ENCODE measurements around the gene MPHOSPH10.
A peak's percentile ranks its signal among the peaks of the same experiment; 100 is the strongest.
"Not testable (repeated sequence)": the region's sequence is repeated elsewhere in the genome, so short reads cannot be mapped to it uniquely, and the experiment has no call there.

MPHOSPH10 gene

DNA sequence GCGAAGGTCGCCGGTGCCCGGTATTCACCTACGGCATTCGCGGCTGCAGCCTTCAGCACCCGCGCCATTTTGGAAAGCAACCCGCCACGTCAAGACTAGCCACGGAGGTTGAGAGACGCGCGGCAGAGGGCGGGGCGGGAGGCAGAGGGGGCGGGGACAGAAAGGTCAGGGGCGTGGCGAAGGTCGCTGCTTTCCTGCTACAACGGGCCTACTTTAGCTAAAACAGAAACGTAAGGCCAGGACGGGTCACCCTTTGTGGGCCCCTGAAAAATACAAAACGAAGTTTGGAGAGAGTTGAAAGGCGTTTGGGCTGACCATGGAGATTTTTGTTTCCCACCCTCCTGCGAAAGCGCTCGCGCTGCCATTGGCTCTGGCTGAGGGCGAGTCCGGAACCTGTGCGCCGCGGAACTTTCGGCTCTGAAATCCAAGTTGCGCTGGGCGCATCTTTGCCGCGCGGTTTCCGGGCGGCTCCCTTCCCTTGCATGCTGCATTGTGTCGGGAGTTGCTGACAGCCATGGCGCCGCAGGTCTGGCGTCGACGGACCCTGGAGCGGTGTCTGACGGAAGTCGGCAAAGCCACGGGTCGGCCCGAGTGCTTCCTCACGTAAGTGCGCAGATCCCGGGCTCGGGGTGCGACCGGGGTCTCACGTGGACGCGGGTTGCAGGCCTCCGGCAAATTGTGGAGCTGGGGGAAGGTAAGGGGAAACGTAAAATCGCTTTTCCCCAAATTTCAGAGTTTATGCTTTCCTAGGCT lies at the start of gene MPHOSPH10, which contains the start of gene MCEE:
TSS of gene MPHOSPH10 (plus strand) at position 483 of the 753 bp plus-strand sequence. CDS start at position 515, 32 bp downstream.
TSS of gene MCEE (minus strand) at position 78 of the 753 bp plus-strand sequence. CDS start at position 68, 10 bp downstream.
- DNase-seq (ENCODE audit: low read depth in 2 of 2) = peak; percentile 75 to 77

DNA sequence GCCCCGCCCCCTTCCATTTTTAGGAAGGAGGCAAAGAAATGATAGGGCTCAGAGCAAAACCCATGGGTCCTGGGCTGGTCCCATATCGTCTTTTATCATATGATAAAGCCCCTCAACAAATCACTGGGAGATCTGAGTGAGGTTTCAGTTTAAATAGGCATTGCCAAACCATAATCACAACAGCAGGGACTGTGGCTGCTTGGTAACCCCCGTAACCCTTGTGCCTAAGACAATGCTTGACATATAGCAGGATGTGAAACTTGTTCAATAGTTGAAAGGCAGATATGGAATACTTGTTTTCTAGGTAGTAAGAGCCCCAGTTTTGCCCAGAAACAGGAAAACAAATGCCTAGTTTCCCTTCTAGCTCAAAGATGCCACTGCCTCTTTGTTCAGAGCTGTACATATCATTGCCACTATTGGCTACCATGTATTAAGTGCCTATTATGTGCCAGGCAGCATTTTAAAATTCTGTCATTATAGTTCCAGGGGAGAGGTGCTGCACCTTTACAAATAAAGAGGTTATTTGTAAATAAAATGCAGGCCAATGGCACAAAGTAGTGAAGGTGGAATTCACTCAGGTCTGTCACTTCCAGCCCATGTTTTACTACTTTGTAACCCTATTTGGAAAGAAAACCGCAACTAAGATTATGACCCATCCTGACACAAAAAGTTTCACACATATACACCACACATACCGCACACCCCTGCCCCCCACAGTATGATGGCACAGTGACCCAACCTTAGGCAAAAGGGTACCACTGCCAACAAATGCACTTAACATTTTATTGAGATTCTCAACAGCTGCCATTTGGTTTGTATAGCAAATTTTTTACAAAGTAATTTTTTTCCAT lies 47.8 kb upstream of the MPHOSPH10 start:
- no peak for DNase-seq (ENCODE audit: low read depth in 2 of 2)

DNA sequence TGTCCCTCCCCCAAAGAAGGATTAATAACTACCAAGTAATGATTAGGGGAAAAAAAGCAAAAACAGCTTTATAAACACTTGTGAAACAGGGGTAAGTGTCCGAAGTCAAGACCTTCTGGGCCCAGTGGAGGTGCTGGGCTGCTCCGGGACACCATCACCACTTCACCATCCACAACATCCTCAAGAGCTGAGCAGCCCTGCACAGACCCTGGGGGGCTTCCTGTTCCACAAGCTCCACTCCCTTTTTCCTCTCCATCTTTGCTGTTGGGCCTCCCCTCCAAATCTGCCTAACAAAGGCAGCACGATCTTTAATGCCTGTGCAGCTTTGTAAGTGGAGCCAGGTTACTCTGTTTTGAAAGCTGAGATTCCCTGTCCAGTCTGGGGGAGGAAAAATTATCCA lies 47.1 kb upstream of the MPHOSPH10 start:
- DNase-seq (ENCODE audit: low read depth in 2 of 2) = not testable (repeated sequence)

DNA sequence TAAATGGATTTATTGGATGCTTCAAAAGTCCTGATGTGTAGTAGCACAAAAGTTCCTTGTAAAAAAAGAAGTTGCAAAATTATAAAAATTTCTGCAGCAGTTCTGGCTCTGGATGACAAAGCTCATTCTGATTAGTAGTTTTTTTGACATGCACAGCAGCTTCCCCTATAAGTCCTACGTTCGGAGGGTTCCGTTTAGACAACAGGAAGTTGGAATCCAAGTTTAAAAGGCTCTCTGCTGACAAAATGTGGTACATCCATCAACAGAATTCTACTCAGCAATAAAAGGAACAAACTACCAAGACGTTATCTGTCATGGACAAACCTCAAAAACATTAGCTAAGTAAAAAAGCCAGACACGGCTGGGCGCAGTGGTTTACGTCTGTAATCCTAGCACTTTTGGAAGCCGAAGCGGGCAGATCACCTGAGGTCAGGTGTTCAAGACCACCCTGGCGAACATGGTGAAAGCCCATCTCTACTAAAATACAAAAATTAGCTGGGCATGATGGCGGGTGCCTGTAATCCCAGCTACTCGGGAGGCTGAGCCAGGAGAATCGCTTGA lies 46.6 kb upstream of the MPHOSPH10 start:
- DNase-seq (ENCODE audit: low read depth in 2 of 2) = not testable (repeated sequence)

- not testable (repeated sequence) for DNase-seq (ENCODE audit: low read depth in 2 of 2)
Measured at GRCh38 chr2:71085325-71086003, 45.0 kb upstream of the MPHOSPH10 start.

DNA sequence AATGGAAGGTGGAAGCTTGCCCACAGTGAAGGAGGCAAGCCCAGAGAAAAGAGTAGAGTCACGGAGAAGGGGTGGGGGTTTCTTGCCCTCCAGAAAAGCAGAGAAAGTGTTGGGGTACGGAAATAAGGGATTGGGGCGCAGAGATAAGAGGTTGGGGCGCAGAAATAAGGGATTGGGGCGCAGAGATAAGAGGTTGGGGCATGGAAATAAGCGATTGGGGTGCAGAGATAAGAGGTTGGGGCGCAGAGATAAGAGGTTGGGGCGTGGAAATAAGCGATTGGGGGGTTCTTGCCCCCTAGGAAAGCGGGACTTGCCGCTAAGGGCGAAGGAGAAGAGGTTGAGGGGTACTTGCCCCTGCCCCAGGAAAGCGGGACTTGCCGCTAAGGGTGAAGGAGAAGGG lies 41.0 kb upstream of the MPHOSPH10 start:
- DNase-seq (ENCODE audit: low read depth in 2 of 2) = not testable (repeated sequence)

GRCh38 chr2:71091808-71092207 lies 38.6 kb upstream of the MPHOSPH10 start:
- DNase-seq (ENCODE audit: low read depth in 2 of 2) = not testable (repeated sequence)

DNA sequence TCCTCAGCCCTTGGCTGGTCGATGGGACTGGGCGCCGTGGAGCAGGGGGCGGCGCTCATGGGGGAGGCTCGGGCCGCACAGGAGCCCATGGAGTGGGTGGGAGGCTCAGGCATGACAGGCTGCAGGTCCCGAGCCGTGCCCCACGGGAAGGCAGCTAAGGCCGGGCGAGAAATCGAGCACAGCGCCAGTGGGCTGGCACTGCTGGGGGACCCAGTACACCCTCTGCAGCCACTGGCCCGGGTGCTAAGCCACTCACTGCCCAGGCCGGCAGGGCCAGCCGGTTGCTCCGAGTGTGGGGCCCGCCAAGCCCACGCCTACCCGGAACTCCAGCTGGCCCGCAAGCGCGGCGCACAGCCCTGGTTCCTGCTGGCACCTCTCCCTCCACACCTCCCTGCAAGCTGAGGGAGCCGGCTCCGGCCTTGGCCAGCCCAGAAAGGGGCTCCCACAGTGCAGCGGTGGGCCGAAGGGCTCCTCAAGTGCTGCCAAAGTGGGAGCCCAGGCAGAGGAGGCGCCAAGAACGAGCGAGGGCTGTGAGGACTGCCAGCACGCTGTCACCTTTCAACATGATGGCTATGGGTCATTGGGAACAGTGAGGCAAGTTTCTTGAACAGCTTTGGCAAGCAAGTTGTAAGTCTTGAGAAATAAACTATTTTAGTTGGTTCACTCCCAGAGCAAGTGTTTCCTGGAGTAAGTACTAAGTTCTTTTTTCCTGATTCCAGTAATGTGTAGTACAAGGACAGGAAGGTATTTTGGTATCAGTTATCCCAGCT lies 37.8 kb upstream of the MPHOSPH10 start:
- not testable (repeated sequence) for DNase-seq (ENCODE audit: low read depth in 2 of 2)

DNA sequence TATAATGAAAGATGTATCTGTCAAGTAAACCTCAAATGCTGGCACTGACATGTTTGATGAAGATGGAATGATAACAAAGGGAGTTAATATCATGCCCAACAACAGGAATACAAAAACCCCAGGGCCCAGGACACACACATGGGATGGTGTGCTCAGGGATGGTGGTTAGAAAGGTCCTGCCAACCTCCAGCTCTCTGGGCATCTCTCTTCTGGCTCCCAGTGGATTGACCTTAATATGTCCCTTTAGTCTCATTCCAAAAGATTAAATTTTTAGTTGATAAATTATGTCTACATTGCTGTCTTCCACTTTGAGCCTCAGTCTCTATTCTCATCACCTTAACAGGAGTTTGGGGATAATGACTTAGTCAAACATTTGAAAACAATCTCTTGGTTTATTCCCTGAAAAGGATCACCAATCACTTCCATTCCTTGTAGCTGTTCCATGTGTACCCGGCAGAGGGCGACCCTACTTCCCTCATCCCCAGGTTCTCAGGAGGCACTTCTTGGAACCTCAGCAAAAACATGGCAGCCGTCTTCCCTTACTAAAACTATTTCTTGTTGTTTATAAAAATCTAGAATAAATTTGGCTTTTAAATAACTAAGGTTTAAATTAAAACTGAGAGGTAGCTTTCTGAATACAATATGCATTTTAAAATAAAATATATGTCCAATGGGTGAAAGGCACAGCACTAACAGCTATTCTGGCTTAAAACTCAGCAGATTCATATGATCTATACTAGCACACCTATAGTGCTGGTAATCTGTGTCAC lies 30.1 kb upstream of the MPHOSPH10 start:
- peak in 1 of 2 donors; percentile 6 for DNase-seq (ENCODE audit: low read depth in 2 of 2)

- DNase-seq (ENCODE audit: low read depth in 2 of 2) = no peak
Measured at GRCh38 chr2:71101656-71102055, 28.8 kb upstream of the MPHOSPH10 start.

DNA sequence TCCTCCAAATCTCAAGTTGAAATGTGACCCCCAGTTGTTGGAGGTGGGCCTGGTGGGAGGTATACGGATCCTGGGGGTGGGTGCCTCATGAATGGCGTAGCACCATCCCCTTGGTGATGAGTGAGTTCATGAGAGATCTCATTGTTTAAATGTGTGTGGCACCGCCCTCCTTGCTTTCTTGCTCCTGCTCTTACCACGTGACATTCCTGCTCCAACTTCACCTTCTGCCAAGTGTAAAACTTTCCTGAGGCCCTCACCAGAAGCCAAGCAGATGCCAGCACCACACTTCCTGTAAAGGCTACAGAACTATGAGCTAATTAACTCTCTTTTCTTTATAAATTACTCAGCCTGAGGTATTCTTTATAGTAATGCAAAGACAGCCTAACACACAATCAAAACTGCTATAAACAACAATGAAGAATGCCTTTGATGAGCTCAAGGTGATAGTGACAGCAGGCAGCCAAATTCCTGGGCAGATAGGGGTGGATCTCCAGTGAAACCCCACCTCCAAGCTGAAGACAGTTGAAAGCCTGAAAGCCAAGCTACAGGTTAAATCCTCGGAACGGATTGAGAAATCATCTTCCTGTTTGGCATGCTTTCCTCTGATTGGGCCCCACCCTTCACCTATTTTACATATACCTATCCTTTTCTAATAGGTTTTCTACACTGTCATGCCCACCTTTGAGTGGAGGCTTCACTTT lies 27.3 kb upstream of the MPHOSPH10 start:
- no peak for DNase-seq (ENCODE audit: low read depth in 2 of 2)

DNA sequence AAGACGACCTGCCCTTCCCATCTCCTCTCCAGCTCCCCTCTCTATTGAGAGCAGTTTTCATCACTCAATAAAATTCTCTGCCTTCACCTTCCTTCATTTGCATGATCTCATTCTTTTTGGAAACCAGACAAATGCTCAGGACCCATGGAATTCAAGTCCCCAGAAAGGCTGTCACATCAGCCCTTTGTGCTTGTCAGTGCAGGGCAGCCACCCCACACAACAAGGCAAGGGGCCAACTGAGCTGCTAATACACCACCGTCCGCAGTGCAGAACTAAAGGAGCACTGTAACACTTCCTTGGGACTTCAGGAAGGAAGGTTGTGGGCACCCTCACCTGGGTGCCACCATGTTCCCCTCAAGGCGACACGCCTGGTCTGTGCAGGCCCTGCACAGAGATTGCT lies 26.6 kb upstream of the MPHOSPH10 start:
- no peak for DNase-seq (ENCODE audit: low read depth in 2 of 2)

DNA sequence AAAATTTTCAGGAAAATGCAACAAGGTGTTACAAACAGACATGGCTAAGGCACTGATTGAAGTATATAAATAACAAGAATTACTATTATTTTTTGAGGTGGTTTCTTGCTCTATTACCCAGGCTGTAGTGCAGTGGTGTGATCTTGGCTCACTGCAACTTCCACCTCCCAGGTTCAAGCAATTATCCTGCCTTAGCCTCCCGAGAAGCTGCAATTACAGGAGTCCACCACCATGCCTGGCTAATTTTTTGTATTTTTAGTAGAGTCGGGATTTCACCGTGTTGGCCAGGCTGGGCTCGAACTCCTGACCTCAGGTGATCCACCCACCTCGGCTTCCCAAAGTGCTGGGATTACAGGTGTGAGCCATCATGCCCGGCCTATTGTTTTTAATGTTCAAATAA lies 24.0 kb upstream of the MPHOSPH10 start:
- DNase-seq (ENCODE audit: low read depth in 2 of 2) = not testable (repeated sequence)

- DNase-seq (ENCODE audit: low read depth in 2 of 2) = no peak
Measured at GRCh38 chr2:71108091-71108490, 22.3 kb upstream of the MPHOSPH10 start.

GRCh38 chr2:71113843-71114242 lies 16.6 kb upstream of the MPHOSPH10 start:
- DNase-seq (ENCODE audit: low read depth in 2 of 2) = no peak

DNA sequence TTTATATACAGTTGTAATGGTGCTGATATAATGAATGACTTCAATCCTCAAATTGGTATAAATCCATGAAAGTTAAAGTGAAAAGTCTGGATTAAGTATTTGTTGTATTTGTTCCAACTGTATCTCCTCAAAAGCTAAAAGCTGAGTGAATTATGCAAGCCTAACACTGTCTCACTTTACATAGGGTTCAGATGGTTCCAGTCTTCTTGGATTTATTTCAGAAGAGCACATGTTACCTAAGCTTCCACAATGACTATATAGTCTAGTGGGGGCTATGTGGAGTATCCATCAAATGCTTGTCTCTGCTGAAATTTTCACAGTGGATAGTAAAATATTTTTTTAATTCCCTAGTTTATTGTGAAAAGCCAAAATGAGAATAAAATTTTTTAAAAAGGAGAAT lies 13.4 kb upstream of the MPHOSPH10 start:
- no peak for DNase-seq (ENCODE audit: low read depth in 2 of 2)

DNA sequence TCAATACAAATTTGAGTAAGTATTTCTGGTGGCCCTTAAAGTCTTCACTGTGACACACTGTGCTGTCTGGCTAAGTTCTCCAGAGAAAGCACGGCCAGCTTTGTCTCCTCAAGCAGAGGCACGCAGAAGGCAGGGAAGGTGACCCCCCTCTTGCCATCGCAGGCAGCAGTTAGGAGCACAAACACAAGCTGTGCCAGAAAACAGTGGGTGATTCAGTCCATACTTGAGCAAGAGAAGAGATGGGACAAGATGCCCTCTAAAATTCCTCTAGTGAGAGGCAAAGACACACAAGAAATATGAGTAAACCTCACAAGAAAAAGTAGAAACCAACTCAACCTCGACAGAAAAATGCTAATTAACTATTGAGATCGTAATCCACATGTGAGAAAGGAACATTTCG lies 10.2 kb upstream of the MPHOSPH10 start:
- no peak for DNase-seq (ENCODE audit: low read depth in 2 of 2)

GRCh38 chr2:71121479-71121878 lies 9.0 kb upstream of the MPHOSPH10 start:
- DNase-seq (ENCODE audit: low read depth in 2 of 2) = no peak
